Measurements from ENCODE around the gene GLT1D1.
"Not testable (repeated sequence)": the region's sequence is repeated elsewhere in the genome, so short reads cannot be mapped to it uniquely, and the experiment has no call there.

The GLT1D1 gene

GRCh38 chr12:128852885-128853599 is at the start of gene GLT1D1:
Gene GLT1D1, plus strand, starts transcription at chr12:128853478. Its CDS starts 104 bp downstream, at chr12:128853582.
- no peak for DNase-seq (ENCODE audit: low read depth)
- no peak within 1 kb of the TSS for H3K4me3 ChIP-seq (ENCODE audit: low read depth, low read length)
- in situ Hi-C loops (cut with HindIII; ENCODE audit: low sequenced_read_pairs), result no loop called here

GRCh38 chr12:128803788-128804187 is 49.5 kb upstream of the GLT1D1 start:
- TF ChIP-seq CTCF (IDR thresholded peaks at IDR 0.05; ENCODE audit: low read depth, low read length, missing control alignments), result no peak
- no peak overlapping the region for H3K4me3 ChIP-seq (ENCODE audit: low read depth, low read length)
- in situ Hi-C loops (cut with HindIII; ENCODE audit: low sequenced_read_pairs), result no loop called here
- peak; percentile 37 for DNase-seq (ENCODE audit: low read depth)

More at GRCh38 chr12:128852885-128853599, at the start of gene GLT1D1:
- TF ChIP-seq CTCF (IDR thresholded peaks at IDR 0.05; ENCODE audit: low read depth, low read length, missing control alignments), result no peak

GRCh38 chr12:128804762-128805161 is 48.5 kb upstream of the GLT1D1 start:
- in situ Hi-C loops (cut with HindIII; ENCODE audit: low sequenced_read_pairs), result no loop called here
- DNase-seq (ENCODE audit: low read depth), result no peak
- no peak for TF ChIP-seq CTCF (IDR thresholded peaks at IDR 0.05; ENCODE audit: low read depth, low read length, missing control alignments)
- no peak overlapping the region for H3K4me3 ChIP-seq (ENCODE audit: low read depth, low read length)

- DNase-seq (ENCODE audit: low read depth); in situ Hi-C loops (cut with HindIII; ENCODE audit: low sequenced_read_pairs); H3K4me3 ChIP-seq (ENCODE audit: low read depth, low read length): not testable (repeated sequence)
These were observed 47.9 kb upstream of the GLT1D1 start for GRCh38 chr12:128805406-128805805.

GRCh38 chr12:128806573-128806972 is 46.7 kb upstream of the GLT1D1 start:
- TF ChIP-seq CTCF (IDR thresholded peaks at IDR 0.05; ENCODE audit: low read depth, low read length, missing control alignments), result no peak
- no peak for DNase-seq (ENCODE audit: low read depth)
- in situ Hi-C loops (cut with HindIII; ENCODE audit: low sequenced_read_pairs), result no loop called here
- no peak overlapping the region for H3K4me3 ChIP-seq (ENCODE audit: low read depth, low read length)

GRCh38 chr12:128807161-128807724 is 46.0 kb upstream of the GLT1D1 start:
- in situ Hi-C loops (cut with HindIII; ENCODE audit: low sequenced_read_pairs), result no loop called here
- DNase-seq (ENCODE audit: low read depth), result no peak
- H3K4me3 ChIP-seq (ENCODE audit: low read depth, low read length), result no peak overlapping the region
- no peak for TF ChIP-seq CTCF (IDR thresholded peaks at IDR 0.05; ENCODE audit: low read depth, low read length, missing control alignments)

GRCh38 chr12:128808651-128809050 is 44.6 kb upstream of the GLT1D1 start:
- no peak for DNase-seq (ENCODE audit: low read depth)
- in situ Hi-C loops (cut with HindIII; ENCODE audit: low sequenced_read_pairs), result no loop called here
- H3K4me3 ChIP-seq (ENCODE audit: low read depth, low read length), result no peak overlapping the region
- TF ChIP-seq CTCF (IDR thresholded peaks at IDR 0.05; ENCODE audit: low read depth, low read length, missing control alignments), result no peak
